ENCODE measurements around the gene SPRR5.

The SPRR5 gene

GRCh38 chr1:152946651-152947256 is at the start of gene SPRR5:
Gene SPRR5 (plus strand): TSS chr1:152947206. CDS start chr1:152948555, 1,349 bp downstream.
- DNase-seq = no peak

DNA sequence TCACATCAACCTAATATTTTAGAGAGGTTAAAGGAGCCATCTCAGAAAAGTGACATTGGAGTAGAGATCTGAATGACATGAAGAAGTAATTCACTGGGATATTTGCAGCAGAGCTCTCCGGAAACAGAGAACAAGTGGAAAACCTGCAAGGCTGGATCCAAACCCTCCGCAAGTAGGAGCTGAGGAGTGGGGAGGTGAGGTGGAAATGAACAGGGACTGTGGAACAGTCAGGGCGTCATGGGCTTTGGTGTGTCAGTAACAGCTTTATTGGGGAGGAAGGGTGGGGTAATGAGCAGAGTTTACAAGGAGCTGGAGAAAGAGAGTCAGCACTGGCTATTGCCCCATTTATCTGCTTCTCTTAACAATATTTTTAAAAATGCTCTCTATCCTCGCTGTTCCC is 48.0 kb upstream of the SPRR5 start:
- DNase-seq = no peak

DNA sequence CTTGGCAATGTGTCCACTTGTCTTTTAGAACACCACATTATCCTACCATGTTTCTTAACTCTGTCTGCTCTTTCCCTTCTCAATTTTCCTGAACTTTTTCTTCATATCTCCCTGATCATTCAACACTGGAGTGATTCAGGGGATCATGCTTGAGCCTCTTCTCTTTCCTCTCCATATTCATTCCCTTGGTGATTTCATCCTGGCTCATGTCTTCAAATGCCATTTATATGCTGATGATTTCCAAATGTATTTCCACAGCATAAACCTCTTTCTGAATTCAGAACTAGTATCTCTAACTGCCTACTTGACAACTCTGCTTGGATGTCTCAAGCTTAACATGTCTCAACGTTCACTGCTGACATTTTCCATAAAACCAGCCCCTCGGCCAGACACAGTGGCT is 47.1 kb upstream of the SPRR5 start:
- no peak for DNase-seq

DNA sequence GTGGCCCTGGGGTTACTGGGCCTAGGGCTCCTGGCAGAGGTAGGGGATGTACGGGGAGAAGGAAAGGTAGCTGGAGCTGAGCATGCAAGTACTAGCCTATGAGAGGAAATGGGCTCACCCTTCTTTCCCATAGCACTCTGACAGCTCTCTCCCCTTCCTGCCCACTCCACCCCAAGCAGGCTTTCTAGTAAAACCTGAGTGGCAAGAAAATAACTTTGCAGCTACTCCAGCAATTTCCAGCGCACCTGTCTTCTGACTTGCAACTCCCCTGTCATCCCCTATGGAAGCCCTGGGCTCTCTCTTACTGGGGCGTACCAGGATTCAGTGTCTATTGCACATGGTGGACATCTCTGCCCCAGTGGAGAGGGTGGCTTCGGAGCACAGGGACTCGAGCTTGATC is 45.4 kb upstream of the SPRR5 start:
- DNase-seq = no peak

- DNase-seq = no peak
Observed at GRCh38 chr1:152902636-152903035, 44.4 kb upstream of the SPRR5 start.

GRCh38 chr1:152904688-152905440 is 42.1 kb upstream of the SPRR5 start:
- DNase-seq = no peak

GRCh38 chr1:152906023-152906565 is 40.9 kb upstream of the SPRR5 start:
- no peak for DNase-seq

- no peak for DNase-seq
Observed at GRCh38 chr1:152907686-152908601, 39.1 kb upstream of the SPRR5 start, which contains the start of gene IVL. Gene IVL (plus strand): TSS chr1:152908546. CDS start chr1:152909798, 1,252 bp downstream.

- no peak for DNase-seq
Observed at GRCh38 chr1:152909206-152909605, 37.8 kb upstream of the SPRR5 start.

DNA sequence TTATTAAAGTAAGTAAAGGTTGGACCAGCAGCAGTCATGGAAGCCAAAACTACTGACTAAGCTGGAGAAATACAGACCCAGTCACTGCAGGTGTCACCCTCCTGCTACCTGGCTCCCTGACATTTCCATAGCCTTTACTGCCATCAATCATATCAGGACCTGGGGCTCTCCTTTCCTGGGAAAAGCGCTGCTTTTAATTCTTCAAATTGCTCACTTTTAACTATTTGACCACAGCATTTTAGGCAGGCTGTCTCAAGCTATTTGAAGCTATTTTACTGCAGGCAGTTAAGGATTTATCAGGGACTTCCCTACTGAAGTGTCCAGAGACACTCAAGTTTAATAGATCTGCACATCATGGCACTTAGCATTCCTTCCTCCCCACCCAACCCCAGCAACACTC is 34.5 kb upstream of the SPRR5 start:
- DNase-seq = no peak

GRCh38 chr1:152912900-152913299 is 34.1 kb upstream of the SPRR5 start:
- DNase-seq = no peak

GRCh38 chr1:152917794-152918193 is 29.2 kb upstream of the SPRR5 start:
- no peak for DNase-seq

DNA sequence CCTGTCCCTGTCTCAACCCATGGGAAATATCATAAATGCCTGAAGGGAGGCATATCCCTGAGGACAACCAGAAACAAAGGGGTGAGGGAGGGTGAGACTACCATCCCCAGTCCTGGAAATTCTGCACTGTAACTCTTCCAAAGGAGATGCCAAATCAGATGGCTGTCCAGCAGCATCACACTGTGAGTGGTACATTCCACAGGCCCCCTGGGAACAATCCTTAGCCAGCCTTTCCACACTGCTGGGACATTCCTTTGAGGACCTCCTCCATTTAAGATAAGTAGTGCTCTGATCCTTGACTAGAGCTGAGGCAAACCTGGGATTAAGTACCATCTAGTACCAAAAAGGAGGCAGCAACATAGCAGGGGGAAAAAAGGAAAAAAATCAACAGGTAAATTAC is 27.9 kb upstream of the SPRR5 start:
- DNase-seq = no peak

- DNase-seq = no peak
Observed at GRCh38 chr1:152924191-152924590, 22.8 kb upstream of the SPRR5 start.

DNA sequence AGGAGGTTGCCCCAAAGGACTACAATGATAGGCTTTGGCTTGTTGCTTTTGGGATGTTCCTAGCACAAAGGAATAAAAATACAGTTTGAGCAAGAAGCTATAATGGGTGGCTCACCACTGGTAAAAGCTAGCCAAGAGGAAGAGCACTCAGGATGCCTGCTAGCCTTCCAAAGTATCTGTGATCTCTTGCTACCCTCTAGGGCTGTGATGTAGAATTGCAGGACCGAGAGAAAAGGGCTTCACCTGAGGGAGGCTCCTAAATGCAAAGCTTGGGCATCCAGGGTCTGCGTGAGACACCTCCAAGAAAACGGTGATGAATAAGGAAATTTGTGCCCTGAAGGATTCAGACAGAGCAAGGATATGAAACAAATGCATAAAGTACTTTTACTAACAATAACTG is 20.9 kb upstream of the SPRR5 start:
- DNase-seq = no peak

DNA sequence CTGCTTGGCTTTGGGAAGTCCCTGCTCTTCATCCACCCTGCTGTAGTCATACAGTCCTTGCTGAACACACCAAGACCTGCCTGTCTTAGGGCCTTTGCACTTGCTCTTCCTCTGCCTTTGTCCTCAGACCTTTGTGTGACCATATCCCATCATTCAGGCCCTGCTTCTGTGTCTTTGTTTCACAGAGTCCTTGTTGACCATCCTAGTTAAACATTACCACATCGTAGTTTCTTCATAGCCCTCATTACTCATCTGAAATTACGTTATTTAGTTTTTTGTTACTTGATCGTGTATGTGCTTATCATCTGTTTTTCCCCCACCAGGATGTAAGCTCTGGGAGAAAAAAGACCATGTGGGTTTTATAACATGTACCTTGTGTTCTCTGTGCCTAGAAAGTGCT is 18.3 kb upstream of the SPRR5 start:
- no peak for DNase-seq

DNA sequence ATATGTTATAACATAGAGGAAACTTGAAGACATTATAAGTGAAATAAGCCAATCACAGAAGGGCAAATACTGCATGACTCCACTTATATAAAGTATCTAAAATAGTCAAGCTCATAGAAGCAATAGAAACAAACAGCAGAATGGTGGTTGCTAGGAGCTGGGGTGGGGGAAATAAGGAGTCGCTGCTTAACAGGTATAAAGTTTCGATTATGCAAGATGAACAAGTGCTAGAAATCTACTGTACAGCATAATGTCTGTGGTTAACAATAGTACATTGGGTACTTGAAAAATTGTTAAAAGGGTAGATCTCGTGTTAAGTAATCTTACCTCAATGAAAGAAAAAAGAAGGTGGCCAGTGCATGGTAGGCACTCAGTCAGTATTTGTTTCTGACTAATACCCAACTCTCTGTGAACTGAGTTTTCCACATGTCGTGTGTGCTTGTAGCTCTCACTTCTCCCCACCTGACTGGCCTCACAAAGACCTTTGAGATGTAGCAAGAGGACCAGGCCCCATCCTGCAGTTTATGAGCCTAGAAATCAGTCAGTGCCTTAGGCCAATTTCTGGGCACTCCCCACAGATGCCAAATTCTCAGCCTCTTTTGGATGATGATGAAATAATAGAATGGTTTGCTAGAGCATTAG is 14.7 kb upstream of the SPRR5 start:
- no peak for DNase-seq

DNA sequence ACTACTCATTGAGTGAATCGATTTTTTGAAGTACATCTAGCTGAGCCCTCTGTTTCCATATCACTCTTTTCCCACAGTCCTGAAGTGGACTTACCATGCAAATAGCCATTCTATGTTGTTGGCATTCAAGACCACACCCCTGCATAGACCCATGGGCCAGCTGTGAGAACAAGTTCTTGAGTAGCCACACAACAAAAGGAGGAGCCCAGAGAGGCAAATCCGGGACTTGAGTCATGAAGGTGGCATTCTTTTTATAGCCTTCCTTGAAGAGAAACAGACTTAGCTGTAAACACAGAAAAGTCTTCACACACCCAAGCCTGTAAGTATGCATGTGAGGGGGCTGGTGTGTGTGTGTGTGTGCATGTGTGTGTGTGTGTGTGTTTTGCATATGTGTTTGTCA is 13.8 kb upstream of the SPRR5 start:
- DNase-seq = no peak

DNA sequence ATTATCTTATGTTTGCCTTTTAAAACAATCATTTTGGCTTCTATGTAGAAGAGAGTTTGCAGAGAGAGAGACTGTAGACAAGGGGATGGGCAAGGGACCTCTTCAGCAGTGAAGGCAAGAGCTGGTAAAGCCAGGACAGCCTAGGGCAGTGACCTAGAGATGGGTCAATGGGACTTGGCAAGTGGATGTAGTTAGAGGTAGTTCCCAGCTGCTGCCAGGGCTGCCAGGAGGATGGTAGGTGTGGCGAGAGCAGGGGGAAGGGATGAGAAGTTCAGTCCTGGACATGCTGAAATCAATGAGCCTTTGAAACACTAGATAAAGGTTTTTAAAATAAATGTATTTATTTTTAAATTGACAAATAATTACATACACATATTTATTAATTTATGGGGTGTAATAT is 6.4 kb upstream of the SPRR5 start:
- DNase-seq = no peak

GRCh38 chr1:152941037-152941711 is 5.8 kb upstream of the SPRR5 start:
- DNase-seq = no peak

- DNase-seq = no peak
Observed at GRCh38 chr1:152942161-152942560, 4.8 kb upstream of the SPRR5 start.

GRCh38 chr1:152946248-152946647 is 758 bp upstream of the SPRR5 start:
- no peak for DNase-seq

All from GF-D8 (cell line).